GM18505 (cell line): Measurements from ENCODE around the gene SLC17A7.

Experiments used
- ATAC-seq: cut with Tn5 transposase; IDR thresholded peaks from one replicate; pipeline ENCODE4 v1.9.1; 2021; ENCODE audit not compliant: unreplicated experiment
- POLR2A ChIP-seq: IDR thresholded peaks from 4 replicates; pipeline ENCODE4 v1.6.1; 2011; ENCODE audit warnings: borderline replicate concordance; ENCODE audit not compliant: insufficient read depth, insufficient read length; ENCODE audit errors: extremely low read depth

The SLC17A7 gene

GRCh38 chr19:49393881-49394280 is 47.4 kb downstream of the SLC17A7 start:
- no peak for ATAC-seq
- no peak for TF ChIP-seq POLR2A

- no peak for ATAC-seq
- TF ChIP-seq POLR2A, result no peak
Observed at GRCh38 chr19:49391581-49392399, 49.5 kb downstream of the SLC17A7 start.

- ATAC-seq, result no peak
- no peak for TF ChIP-seq POLR2A
Observed at GRCh38 chr19:49390929-49391359, 50.4 kb downstream of the SLC17A7 start.

- TF ChIP-seq POLR2A, result no peak
- ATAC-seq, result no peak
Observed at GRCh38 chr19:49390131-49390928, 51.0 kb downstream of the SLC17A7 start.

GRCh38 chr19:49389406-49389805 is 51.9 kb downstream of the SLC17A7 start:
- no peak for TF ChIP-seq POLR2A

GRCh38 chr19:49387936-49388372 is 53.4 kb downstream of the SLC17A7 start, which contains the start of gene KASH5:
TSS of gene KASH5 (plus strand) at chr19:49388249. CDS start at chr19:49390884, 2,635 bp downstream.
- peak; percentile 54 for TF ChIP-seq POLR2A
- no peak for ATAC-seq

More at GRCh38 chr19:49389406-49389805, 51.9 kb downstream of the SLC17A7 start:
- ATAC-seq, result no peak

- no peak for ATAC-seq
- TF ChIP-seq POLR2A, result no peak
Observed at GRCh38 chr19:49383599-49383998, 57.7 kb downstream of the SLC17A7 start.

GRCh38 chr19:49382639-49383038 is 58.7 kb downstream of the SLC17A7 start:
- no peak for ATAC-seq
- TF ChIP-seq POLR2A, result no peak

GRCh38 chr19:49380391-49380790 is 60.9 kb downstream of the SLC17A7 start:
- no peak for ATAC-seq
- TF ChIP-seq POLR2A, result no peak
